Stimulated activated CD4-positive, alpha-beta T cell treated with anti-CD3 and anti-CD28 coated beads, Interleukin-1b, Interleukin-23, amount 100 ng/mL, for 48 hours (primary cell): ENCODE data around the gene MICAL2.

ENCODE experiments used
- DNase-seq: peaks from one replicate; pipeline ENCODE4 v3.0.0-alpha.2; 2020

MICAL2 gene

GRCh38 chr11:12117611-12118010 is 7.2 kb downstream of the MICAL2 start:
- no peak for DNase-seq

DNA sequence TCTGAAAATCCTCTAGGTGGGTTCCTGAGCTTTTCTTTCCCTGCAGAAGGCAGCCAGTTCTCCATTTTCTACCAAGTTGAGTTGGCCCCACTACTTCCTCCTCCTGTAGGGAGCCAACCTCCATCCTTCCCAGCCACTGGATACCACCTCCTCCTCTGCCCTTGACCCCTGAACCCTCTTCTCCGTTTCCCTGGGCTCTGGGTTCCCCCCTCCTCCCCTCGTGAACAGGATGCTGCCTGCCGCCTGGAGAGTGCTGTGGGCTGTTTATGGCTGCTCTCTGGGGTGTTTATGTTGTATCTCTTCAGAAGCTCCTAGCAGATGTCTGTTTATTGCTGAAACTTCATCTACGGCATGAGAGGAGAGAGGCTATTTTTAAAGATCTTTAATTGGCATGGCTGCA is 8.6 kb downstream of the MICAL2 start:
- DNase-seq = no peak

DNA sequence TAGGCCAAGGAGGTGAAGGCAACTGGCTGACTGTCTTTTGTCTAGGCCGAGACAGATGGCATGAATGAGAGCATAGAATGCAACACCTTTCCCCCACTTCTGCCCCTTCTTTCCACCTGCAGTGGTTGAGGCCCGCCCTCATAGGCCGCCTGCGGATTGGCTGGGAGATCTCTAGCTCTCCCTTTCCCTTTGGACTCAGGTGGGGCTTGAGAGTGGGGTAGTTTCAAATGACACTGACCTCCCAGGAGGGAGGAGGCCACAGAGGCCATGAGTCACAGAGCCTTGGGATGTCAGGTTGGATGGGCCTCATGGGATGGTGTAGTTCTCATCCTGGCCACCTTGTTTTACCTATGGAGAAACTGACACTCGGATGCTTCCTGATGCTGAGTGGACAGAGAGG is 9.1 kb downstream of the MICAL2 start:
- DNase-seq = no peak

- DNase-seq = no peak
These were observed 9.9 kb downstream of the MICAL2 start for GRCh38 chr11:12120031-12121008.

DNA sequence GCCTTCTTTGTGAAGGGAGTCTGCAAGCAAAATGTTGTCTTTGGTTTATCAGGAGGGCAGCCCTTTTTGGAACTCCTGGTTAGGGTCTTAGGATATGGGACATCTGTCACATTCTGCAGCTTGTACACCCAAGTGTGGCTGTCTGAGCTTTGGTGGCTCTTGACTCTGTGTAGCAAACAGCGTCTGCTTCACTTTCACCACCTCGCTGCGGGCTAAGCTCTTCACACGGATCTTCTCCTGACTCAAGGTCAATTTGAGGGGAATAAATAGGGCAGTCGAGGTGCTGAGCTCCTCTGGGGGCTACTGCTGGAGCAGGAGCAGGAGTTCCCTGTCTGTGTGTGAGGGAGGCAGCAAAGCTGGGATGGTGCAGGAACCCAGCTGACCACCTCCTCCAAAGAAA is 10.6 kb downstream of the MICAL2 start:
- no peak for DNase-seq

DNA sequence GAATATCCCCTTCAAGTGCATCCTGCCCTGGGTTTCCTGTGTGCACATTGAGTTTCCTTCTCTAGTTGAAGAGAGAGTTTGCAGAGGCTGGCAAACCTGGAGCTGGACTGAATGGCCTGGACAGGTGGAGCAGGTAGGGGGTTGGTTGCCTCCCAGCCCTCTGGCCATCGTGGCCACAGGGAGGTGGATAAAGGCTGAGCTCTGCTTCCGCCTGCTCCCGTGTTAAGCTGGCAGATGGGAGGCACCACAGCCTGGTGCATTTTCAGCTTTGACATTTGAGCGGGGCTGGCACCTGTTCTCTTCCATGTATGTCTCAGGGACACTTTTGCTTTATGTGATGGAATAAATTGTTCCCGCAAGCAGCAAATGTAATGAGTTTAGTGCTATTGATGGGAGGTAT is 11.1 kb downstream of the MICAL2 start:
- no peak for DNase-seq

DNA sequence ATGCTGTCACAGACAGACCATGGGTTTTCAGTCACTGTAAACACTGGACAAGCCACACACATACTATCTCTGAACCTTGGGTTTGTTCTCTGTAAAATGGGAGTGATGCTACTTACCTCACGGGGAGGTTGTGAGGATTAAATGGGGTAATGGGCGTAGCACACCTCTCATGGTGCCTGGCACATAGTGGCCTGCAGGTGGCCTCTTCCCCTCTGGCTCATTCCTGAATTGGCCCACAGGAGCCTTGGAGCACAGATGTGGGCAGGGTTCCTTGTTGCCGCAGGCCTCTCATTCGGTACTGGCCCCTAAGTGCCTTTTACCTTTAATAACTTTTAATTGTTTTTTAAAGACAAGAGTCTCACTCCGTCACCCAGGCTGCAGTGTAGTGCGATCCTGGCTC is 11.7 kb downstream of the MICAL2 start:
- DNase-seq = no peak

DNA sequence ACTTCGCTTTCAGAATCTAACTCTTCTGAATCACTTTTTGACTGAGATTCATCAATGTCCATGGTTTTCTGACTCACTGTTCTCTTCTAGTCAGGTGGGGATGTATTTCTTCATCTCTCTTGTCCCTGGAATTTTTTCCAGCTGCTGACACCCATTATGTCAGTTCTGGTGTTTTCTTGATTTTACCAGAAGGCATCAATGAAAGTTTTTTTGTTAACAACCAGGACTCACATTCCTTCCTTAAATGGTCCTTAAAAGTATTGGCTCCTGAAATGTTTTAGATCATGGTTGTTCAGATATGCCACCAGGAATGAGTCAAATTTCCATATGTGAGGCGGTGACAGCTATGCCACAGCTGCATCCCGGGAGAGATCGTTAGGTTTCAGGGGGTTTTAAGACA is 12.9 kb downstream of the MICAL2 start:
- no peak for DNase-seq

GRCh38 chr11:12123799-12124198 is 13.4 kb downstream of the MICAL2 start:
- no peak for DNase-seq

- DNase-seq = no peak
These were observed 13.9 kb downstream of the MICAL2 start for GRCh38 chr11:12124306-12124705.

DNA sequence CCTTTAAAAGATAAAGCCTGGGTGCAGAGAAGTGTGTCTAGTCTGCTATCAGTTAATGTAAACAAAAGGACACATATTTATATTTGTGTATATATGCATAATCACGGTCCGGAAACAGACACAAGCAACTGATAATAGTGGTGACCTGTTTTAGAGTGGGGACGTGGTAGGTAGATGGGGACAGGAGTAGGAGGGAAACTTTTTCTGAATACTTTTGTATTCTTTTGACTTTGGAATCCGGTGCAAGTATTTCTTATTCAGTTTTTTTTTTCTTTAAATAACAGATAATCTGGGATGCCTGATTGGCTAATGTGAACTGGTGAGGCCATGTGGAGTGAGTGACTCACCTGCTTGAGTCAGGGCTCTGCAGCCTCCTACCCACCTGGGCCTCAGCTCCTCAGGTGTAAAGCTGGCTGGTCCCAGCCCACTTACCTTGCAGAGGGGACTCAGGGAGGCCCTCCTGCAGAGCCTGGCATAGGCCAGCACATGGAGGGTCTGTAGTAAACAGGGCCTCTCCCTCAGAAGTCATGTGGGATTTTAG is 15.3 kb downstream of the MICAL2 start:
- no peak for DNase-seq

- DNase-seq = no peak
These were observed 16.1 kb downstream of the MICAL2 start for GRCh38 chr11:12126344-12127019.

DNA sequence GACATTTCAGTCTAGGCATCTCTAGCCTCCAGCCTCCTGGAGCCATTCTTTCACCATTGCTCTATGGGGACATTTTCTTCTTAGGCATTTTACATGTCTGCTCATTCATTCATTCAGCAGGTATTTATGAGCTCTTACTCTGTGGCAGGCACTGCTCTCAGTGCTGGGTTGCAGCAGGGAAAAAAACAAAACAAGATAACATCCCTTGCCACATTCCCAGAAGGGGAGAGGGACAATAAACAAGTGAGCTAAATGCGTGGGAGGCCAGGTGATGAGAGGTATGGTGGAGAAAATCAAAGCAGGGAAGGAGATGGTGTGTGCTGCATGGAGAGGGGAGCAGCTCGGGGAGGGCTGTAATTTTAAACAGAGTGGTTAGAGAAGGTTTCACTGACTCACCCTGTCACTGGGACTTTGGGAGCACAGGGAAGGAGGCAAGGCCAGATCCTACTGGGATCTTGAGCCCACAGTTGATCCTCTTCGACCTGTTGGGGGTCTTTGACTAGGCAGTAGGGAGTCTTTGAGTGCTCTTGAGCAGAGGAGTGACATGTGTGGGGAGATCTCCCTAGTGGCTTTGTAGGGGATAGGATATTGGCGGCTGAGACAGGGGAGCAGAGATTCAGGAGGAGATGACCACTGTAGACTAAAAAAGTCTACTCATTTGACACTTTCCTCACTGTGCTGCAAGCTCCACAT is 17.0 kb downstream of the MICAL2 start:
- DNase-seq = no peak

GRCh38 chr11:12128301-12128751 is 17.9 kb downstream of the MICAL2 start:
- no peak for DNase-seq

- DNase-seq = no peak
These were observed 18.8 kb downstream of the MICAL2 start for GRCh38 chr11:12129227-12129626.

DNA sequence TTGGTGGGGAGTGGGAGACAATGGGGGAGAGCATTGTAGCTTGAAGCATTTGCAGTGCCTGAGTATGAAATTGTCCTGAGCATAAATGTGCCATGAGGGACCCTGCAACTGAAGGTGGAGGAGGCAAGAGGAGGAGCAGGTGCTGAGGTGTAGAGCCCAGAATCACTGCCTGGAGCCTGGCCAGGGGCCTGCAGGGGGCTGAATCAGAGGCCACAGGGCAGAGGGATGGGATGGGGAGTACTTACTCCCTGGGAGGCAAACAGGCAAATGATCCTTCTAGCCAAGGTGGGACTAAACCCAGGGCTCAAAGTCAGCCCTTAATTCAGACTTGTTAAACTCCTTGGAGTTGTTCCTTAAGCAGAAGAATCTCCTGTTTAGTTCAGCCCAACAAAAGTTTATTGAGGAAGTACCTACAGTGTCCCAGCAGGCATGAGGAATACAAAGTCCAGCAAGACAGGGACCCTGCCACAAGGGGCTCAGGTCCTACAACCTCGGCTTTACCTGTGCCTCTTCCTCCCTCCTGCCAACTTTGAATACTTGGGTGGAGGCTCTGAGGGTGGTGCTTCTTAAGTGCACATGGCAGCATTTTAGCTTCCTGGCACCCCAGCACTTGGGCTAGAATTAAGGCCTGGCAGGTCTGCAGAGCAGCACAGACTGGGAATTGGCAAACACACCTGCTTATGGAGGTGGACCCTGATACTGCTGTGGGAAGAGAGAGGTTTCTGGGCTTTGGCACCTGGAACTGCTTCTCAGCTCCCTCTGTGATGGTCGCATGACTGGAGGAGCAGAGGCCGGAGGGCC is 20.0 kb downstream of the MICAL2 start:
- DNase-seq = no peak

DNA sequence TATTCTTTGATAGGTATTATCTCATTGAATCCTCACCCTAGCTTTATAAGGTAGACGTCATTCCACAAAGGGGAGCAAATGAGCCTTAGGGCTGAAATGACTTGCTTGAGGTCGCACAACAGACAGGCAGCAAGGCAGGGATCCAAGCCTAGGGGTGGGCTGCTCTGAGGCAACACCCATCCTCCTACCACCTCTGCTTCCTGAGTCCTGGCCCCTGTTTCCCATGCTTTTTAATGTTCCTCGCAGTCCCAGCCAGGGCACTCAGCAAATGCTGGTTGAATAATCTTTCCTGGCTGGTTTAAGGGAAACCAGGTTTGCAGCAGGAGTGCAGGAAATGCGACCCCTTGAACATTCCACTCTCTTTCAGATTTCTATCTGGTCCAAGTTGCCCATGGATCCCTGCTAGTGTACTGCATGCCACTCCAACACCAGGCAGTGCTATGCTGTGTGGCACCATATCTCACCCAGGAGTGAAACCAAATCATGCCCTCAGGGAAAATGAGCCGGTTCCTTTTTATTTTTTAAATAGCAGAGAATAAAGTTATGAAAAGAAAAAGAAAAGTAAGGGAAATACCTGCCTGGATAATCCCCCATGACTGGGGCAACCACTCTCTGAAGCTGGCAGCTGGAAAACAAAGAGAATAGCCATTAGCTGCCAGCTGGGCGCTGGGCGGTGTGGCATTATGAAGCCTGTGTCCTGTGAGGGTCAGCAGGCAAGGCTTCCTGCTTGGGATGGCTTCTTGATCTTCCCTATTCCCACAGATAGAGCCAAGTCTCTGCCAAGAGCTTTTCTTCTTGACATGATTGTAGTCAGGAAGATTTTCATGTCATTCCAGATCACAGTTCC is 21.8 kb downstream of the MICAL2 start:
- DNase-seq = no peak

DNA sequence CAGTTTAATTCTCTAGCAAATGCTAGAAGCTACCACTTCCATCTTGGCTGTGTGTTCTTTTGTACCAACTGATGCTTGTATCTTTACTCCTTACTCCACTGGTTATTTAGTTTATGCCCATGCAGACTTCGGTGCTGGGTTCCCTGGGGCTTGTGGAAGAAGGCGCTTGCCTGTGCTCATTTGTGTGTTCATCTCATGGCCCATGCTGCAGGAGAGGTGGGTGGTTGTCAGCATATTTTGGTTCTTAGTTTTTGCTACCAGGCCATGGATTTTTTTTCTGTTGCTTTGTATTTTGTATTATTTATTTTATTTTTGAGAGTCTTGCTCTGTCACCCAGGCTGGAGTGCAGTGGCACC is 22.4 kb downstream of the MICAL2 start:
- no peak for DNase-seq

GRCh38 chr11:12133547-12134235 is 23.3 kb downstream of the MICAL2 start:
- no peak for DNase-seq

DNA sequence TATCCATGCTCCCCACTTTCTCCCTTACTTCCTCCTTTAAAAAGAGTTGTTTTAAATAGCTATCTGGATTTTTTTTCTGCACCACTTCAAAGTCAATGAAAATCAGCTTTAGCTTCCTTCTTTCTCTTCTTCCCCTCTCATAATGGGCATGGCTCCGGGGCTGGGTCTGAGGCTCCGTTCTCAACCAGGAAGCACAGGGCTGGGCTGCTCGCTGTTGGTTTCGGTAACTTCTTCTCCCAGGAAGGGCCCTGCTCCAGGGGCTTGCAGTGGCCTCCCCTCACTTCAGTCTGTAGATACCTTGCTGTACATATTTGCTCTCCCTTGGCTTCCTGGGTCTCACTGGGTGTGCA is 23.8 kb downstream of the MICAL2 start:
- no peak for DNase-seq

GRCh38 chr11:12135185-12135584 is 24.8 kb downstream of the MICAL2 start:
- DNase-seq = no peak
